GM08714 (cell line): ENCODE data around the gene FUT4.
"Not testable (repeated sequence)": the region's sequence is repeated elsewhere in the genome, so short reads cannot be mapped to it uniquely, and the experiment has no call there.

Experiments
- H3K4me3 ChIP-seq: fragments of 200-500 bp; sonication (Bioruptor generic); 2 replicates; pipeline ENCODE4 v1.5.1; 2014; ENCODE audit warnings: mild to moderate bottlenecking, low read length, inconsistent platforms
- ZNF274 ChIP-seq: IDR thresholded peaks from 2 replicates; pipeline ENCODE4 v1.6.1; 2012; ENCODE audit warnings: mild to moderate bottlenecking, low read depth, low read length

The FUT4 gene, protein sequence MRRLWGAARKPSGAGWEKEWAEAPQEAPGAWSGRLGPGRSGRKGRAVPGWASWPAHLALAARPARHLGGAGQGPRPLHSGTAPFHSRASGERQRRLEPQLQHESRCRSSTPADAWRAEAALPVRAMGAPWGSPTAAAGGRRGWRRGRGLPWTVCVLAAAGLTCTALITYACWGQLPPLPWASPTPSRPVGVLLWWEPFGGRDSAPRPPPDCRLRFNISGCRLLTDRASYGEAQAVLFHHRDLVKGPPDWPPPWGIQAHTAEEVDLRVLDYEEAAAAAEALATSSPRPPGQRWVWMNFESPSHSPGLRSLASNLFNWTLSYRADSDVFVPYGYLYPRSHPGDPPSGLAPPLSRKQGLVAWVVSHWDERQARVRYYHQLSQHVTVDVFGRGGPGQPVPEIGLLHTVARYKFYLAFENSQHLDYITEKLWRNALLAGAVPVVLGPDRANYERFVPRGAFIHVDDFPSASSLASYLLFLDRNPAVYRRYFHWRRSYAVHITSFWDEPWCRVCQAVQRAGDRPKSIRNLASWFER

GRCh38 chr11:94543695-94544645 lies at the start of gene FUT4:
Gene FUT4, plus strand, starts transcription at chr11:94543921. Its CDS starts 213 bp downstream, at chr11:94544134.
- peak within 1 kb of the TSS; percentile 76; the same call in 1 of the 2 replicates for H3K4me3 ChIP-seq
- no peak for TF ChIP-seq ZNF274

DNA sequence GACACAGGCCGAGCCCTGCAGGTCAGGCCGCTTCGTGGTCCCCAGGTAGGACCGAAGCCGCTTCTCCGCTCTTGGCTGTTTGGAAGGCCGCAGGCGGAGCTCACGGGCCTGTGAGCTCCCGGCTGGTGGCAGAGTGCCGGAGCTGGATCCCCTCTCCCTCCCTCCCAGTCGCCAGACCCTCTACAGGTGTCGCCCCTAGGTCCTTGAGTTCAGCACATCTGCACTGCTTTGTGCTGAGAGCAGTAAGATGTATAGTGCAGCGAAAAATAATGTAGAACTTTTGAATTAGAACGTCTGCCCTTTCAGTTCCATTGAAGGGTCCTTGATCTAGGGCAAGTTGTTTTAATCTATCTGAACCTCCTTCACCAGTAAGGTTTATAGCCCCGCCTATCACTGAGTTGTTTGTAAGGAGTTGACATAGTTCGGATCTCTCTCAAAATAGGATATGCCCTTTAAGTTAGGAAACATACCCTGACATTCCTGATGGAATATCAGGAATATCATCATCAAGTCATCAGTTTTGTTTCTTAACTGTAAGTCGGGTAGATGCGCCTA lies 49.5 kb upstream of the FUT4 start:
- H3K4me3 ChIP-seq, result peak overlapping the region; percentile 94
- no peak for TF ChIP-seq ZNF274

GRCh38 chr11:94500181-94500580 lies 43.5 kb upstream of the FUT4 start:
- no peak overlapping the region for H3K4me3 ChIP-seq
- no peak for TF ChIP-seq ZNF274

GRCh38 chr11:94501522-94501921 lies 42.2 kb upstream of the FUT4 start:
- no peak overlapping the region for H3K4me3 ChIP-seq
- no peak for TF ChIP-seq ZNF274

DNA sequence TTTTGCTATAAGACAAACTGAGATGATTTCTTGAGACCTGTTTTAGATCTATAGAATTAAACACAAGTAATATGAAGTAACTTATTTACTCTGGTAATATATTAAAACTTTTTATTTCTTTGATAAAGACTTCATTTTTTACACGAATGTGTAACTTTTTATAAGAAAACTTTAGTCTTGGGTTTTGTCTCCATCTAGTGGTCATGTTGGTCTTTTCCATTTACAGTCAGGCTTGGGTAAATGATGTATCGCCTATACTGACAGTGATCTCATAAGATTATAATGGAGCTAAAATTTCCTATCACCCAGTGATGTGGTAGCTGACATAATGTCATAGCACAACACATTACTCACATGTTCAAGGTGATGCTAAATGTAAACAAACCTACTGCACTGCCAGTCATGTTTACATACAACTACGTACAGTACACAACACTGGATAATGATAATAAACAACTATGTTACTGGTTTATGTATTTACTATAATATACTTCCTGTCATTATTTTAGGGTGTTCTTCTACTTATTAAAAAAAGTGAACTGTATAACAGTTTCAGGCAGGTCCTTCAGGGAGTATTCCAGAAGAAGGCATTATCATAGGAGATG lies 38.9 kb upstream of the FUT4 start:
- no peak overlapping the region for H3K4me3 ChIP-seq
- no peak for TF ChIP-seq ZNF274

DNA sequence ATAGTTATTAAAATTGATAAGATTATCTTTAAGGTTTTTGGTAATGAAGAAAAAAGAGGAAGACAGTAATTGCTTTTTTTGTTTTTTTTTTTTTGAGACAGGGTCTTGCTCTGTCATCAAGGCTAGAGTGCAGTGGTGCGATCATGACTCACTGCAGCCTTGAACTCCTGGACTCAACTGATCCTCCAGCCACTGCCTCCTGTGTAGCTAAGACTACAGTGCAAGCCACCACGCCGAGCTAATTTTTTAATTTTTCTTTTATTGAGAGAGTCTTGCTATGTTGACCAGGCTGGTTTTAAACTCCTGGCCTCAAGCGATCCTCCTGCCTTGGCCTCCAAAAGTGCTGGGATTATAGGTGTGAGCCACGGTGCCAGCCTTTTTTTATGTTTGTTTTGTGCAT lies 37.2 kb upstream of the FUT4 start:
- H3K4me3 ChIP-seq, result not testable (repeated sequence)

- no peak for TF ChIP-seq ZNF274
- H3K4me3 ChIP-seq, result no peak overlapping the region
Measured at GRCh38 chr11:94507485-94507884, 36.2 kb upstream of the FUT4 start.

GRCh38 chr11:94511932-94512781 lies 31.6 kb upstream of the FUT4 start, which contains the start of gene C11orf97:
Gene C11orf97, plus strand, starts transcription at chr11:94512461. Its CDS starts 68 bp downstream, at chr11:94512529.
- no peak for TF ChIP-seq ZNF274
- peak within 1 kb of the TSS; percentile 43; the same call in 1 of the 2 replicates for H3K4me3 ChIP-seq

DNA sequence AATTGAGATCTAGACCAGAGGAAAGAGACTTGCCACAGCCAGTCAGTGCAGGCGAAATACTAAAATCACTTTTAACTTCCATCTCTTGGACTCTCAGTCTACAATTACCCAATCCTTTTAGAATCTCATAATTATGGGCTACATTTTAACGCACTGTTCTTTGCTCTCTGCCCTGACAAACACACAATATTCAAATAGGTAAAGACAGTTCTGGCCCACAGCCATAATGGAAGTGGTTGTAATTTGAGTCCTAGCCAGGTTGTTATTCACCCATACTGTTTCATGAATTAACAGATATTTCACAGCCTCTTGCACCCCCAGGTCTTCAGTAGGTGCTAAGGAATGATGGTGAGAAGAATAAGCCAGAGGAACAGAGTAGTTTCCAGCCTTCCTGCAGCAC lies 30.6 kb upstream of the FUT4 start:
- TF ChIP-seq ZNF274, result no peak
- H3K4me3 ChIP-seq, result no peak overlapping the region

DNA sequence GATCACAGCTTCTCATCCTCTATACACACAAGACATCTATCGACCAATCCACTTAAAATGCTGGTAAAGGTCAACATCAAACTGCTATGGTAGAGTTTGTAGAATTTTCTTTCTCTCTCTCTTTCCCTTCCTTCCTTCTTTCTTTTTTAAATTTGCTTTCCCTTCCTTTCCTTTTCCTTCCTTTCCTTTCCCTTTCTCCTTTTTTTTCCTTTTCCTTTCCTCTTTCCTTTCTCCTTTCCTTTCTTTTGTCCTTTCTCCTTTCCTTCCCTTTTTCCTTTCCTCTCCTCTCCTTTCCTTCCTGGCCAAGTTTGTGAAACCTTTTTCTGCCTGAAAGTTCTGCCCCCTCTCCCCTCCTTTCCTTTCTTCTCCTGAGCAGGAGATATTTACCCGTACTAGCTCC lies 28.3 kb upstream of the FUT4 start:
- no peak overlapping the region for H3K4me3 ChIP-seq
- no peak for TF ChIP-seq ZNF274

- no peak overlapping the region for H3K4me3 ChIP-seq
- TF ChIP-seq ZNF274, result no peak
Measured at GRCh38 chr11:94516725-94517124, 27.0 kb upstream of the FUT4 start.

GRCh38 chr11:94518300-94518699 lies 25.4 kb upstream of the FUT4 start:
- H3K4me3 ChIP-seq, result no peak overlapping the region
- TF ChIP-seq ZNF274, result no peak
